ENCODE results near the gene RGL2. TPM values are rescaled to one million over a fixed set of nuclear protein-coding genes. Genes with fewer than 3 reads are reported as not detected.

Gene RGL2
- polyA plus RNA-seq, 1 donor (not counting 4 experiments of a cell fraction or from before 2014, with no cell fraction given), result 33.6 TPM

DNA sequence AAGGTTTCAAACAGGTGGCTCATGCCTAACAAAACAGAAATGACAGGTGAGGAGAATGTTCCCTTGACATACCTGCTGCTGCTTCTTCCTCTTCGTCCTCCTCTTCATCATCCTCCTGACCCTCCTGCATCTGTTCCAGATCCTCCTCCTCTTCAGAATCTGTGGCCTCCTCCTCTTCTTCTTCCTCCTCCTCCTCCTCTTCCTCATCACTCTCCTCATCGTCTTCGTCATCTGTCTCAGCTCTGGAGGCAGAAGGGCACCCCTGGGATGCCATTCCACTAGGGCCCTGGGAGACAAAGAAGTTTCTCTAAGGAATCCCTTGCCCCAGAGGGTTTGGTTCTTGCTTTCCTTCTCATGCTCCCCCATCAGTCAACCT, 21.2 kb upstream of the RGL2 start:
- Histone ChIP-seq H3K9me1 (ENCODE audit: control insufficient read depth, extremely low read depth, insufficient read depth, low read length) (no peaks in the 10 kb centered on the region), H3K27ac (ENCODE audit: control insufficient read depth, insufficient read depth, low read length) (peak overlapping the region; percentile 80), H3K9me3 (ENCODE audit: control insufficient read depth, low read depth, low read length) (no peaks in the 10 kb centered on the region), H3K4me1 (ENCODE audit: control insufficient read depth, extremely low read depth, insufficient read depth, low read length) (peaks cover 46% of the 10 kb centered on the region), H3K9ac (ENCODE audit: control insufficient read depth, extremely low read depth, insufficient read depth, low read length) (peak overlapping the region; percentile 31), H3K4me2 (ENCODE audit: control insufficient read depth, extremely low read depth, insufficient read depth, low read depth, low read length) (peak overlapping the region; percentile 94), H2AFZ (ENCODE audit: control insufficient read depth, low read length) (no peak overlapping the region), H3K4me3 (ENCODE audit: control insufficient read depth in 2 of 3, extremely low read depth in 1 of 3, insufficient read depth in 2 of 3, low read depth in 1 of 3, low read length in 3 of 3) (no peak overlapping the region), H3K27me3 (ENCODE audit: control insufficient read depth, extremely low read depth, insufficient read depth, low read length) (no peaks in the 10 kb centered on the region), H4K20me1 (ENCODE audit: control insufficient read depth, extremely low read depth, insufficient read depth, low read length) (no peaks in the 10 kb centered on the region), H3K79me2 (ENCODE audit: control insufficient read depth, insufficient read depth, low read length) (peaks cover 41% of the 10 kb centered on the region), H3K36me3 (ENCODE audit: control insufficient read depth in 2 of 2, extremely low read depth in 1 of 2, insufficient read depth in 2 of 2, low read length in 2 of 2) (peaks cover 22 to 30% of the 10 kb centered on the region in 2 experiments)
- TF ChIP-seq EZH2 (IDR thresholded peaks at IDR 0.05; ENCODE audit: low read length), result no peak
- TF ChIP-seq, protein P1, sequence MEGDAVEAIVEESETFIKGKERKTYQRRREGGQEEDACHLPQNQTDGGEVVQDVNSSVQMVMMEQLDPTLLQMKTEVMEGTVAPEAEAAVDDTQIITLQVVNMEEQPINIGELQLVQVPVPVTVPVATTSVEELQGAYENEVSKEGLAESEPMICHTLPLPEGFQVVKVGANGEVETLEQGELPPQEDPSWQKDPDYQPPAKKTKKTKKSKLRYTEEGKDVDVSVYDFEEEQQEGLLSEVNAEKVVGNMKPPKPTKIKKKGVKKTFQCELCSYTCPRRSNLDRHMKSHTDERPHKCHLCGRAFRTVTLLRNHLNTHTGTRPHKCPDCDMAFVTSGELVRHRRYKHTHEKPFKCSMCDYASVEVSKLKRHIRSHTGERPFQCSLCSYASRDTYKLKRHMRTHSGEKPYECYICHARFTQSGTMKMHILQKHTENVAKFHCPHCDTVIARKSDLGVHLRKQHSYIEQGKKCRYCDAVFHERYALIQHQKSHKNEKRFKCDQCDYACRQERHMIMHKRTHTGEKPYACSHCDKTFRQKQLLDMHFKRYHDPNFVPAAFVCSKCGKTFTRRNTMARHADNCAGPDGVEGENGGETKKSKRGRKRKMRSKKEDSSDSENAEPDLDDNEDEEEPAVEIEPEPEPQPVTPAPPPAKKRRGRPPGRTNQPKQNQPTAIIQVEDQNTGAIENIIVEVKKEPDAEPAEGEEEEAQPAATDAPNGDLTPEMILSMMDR (optimal IDR thresholded peaks at IDR 0.05 in 1 of 3, IDR thresholded peaks at IDR 0.05 in 1 of 3, conservative IDR thresholded peaks at IDR 0.05 in 1 of 3; ENCODE audit: extremely low read depth in 1 of 3, insufficient read depth in 2 of 3, low read length in 3 of 3), result no peak
- dilution Hi-C loops (cut with MboI; ENCODE audit: extremely low pct_ligation_motif_present, low sequenced_read_pairs), result no loop called here
- no peak for DNase-seq (ENCODE audit: low read depth, low spot score)
- no peak for FAIRE-seq

GRCh38 chr6:33318426-33319073, 19.8 kb upstream of the RGL2 start:
- Histone ChIP-seq H3K9me1 (ENCODE audit: control insufficient read depth, extremely low read depth, insufficient read depth, low read length) (no peaks in the 10 kb centered on the region), H3K9me3 (ENCODE audit: control insufficient read depth, low read depth, low read length) (no peaks in the 10 kb centered on the region), H2AFZ (ENCODE audit: control insufficient read depth, low read length) (no peak overlapping the region), H3K4me1 (ENCODE audit: control insufficient read depth, extremely low read depth, insufficient read depth, low read length) (peaks cover 43% of the 10 kb centered on the region), H3K36me3 (ENCODE audit: control insufficient read depth in 2 of 2, extremely low read depth in 1 of 2, insufficient read depth in 2 of 2, low read length in 2 of 2) (peaks cover 22 to 30% of the 10 kb centered on the region in 2 experiments), H3K4me3 (ENCODE audit: control insufficient read depth in 2 of 3, extremely low read depth in 1 of 3, insufficient read depth in 2 of 3, low read depth in 1 of 3, low read length in 3 of 3) (peak overlapping the region; percentile 48 to 72 (median 72)), H3K9ac (ENCODE audit: control insufficient read depth, extremely low read depth, insufficient read depth, low read length) (peak overlapping the region; percentile 77), H3K79me2 (ENCODE audit: control insufficient read depth, insufficient read depth, low read length) (peaks cover 45% of the 10 kb centered on the region), H3K27ac (ENCODE audit: control insufficient read depth, insufficient read depth, low read length) (peak overlapping the region; percentile 70), H3K27me3 (ENCODE audit: control insufficient read depth, extremely low read depth, insufficient read depth, low read length) (no peaks in the 10 kb centered on the region), H4K20me1 (ENCODE audit: control insufficient read depth, extremely low read depth, insufficient read depth, low read length) (no peaks in the 10 kb centered on the region), H3K4me2 (ENCODE audit: control insufficient read depth, extremely low read depth, insufficient read depth, low read depth, low read length) (peak overlapping the region; percentile 73)
- TF ChIP-seq EZH2 (IDR thresholded peaks at IDR 0.05; ENCODE audit: low read length), result no peak
- TF ChIP-seq, protein P1 (optimal IDR thresholded peaks at IDR 0.05 in 1 of 3, IDR thresholded peaks at IDR 0.05 in 1 of 3, conservative IDR thresholded peaks at IDR 0.05 in 1 of 3; ENCODE audit: extremely low read depth in 1 of 3, insufficient read depth in 2 of 3, low read length in 3 of 3), result no peak
- FAIRE-seq (no peak), DNase-seq (ENCODE audit: low read depth, low spot score) (no peak)
- dilution Hi-C loops (cut with MboI; ENCODE audit: extremely low pct_ligation_motif_present, low sequenced_read_pairs), result no loop called here
